IPS DF 4.7 (cell line): ENCODE results near the gene PROZ.
"Not testable (repeated sequence)": the region's sequence is repeated elsewhere in the genome, so short reads cannot be mapped to it uniquely, and the experiment has no call there.

Experiments
- DNase-seq: peaks from one replicate; pipeline ENCODE4 v3.0.0-alpha.2; 2013; ENCODE audit warnings: low spot score; ENCODE audit errors: extremely low read depth

Gene PROZ

GRCh38 chr13:113155201-113155600 is 3.2 kb upstream of the PROZ start:
- DNase-seq = no peak

GRCh38 chr13:113155982-113156655 is 2.3 kb upstream of the PROZ start:
- DNase-seq = no peak

- DNase-seq = no peak
Observed at GRCh38 chr13:113157206-113157928, 1.1 kb upstream of the PROZ start.

- no peak for DNase-seq
Observed at GRCh38 chr13:113158946-113159345, 498 bp downstream of the PROZ start.

GRCh38 chr13:113159701-113160100 is 1.3 kb downstream of the PROZ start:
- no peak for DNase-seq

- DNase-seq = no peak
Observed at GRCh38 chr13:113160983-113161382, 2.5 kb downstream of the PROZ start.

- no peak for DNase-seq
Observed at GRCh38 chr13:113161433-113161832, 3.0 kb downstream of the PROZ start.

GRCh38 chr13:113161975-113162374 is 3.5 kb downstream of the PROZ start:
- not testable (repeated sequence) for DNase-seq

- no peak for DNase-seq
Observed at GRCh38 chr13:113162783-113163685, 4.6 kb downstream of the PROZ start.

GRCh38 chr13:113164492-113164891 is 6.0 kb downstream of the PROZ start:
- no peak for DNase-seq

GRCh38 chr13:113166266-113166665 is 7.8 kb downstream of the PROZ start:
- no peak for DNase-seq

GRCh38 chr13:113166681-113167080 is 8.2 kb downstream of the PROZ start:
- DNase-seq = no peak

GRCh38 chr13:113167155-113167554 is 8.7 kb downstream of the PROZ start:
- no peak for DNase-seq

- DNase-seq = no peak
Observed at GRCh38 chr13:113167575-113167974, 9.1 kb downstream of the PROZ start.

GRCh38 chr13:113168211-113168610 is 9.8 kb downstream of the PROZ start:
- DNase-seq = no peak

- DNase-seq = no peak
Observed at GRCh38 chr13:113169277-113170272, 11.1 kb downstream of the PROZ start.

GRCh38 chr13:113170511-113170910 is 12.1 kb downstream of the PROZ start:
- no peak for DNase-seq

- DNase-seq = no peak
Observed at GRCh38 chr13:113171250-113172125, 13.0 kb downstream of the PROZ start.

- DNase-seq = no peak
Observed at GRCh38 chr13:113172419-113172926, 14.0 kb downstream of the PROZ start.

- DNase-seq = no peak
Observed at GRCh38 chr13:113176280-113176679, 17.8 kb downstream of the PROZ start.
